H1 (cell line): Measurements from ENCODE around the gene APOC4. TPM values are rescaled to one million over a fixed set of nuclear protein-coding genes. Genes with fewer than 3 reads are reported as not detected.

Experiments used
- CTCF ChIA-PET: fragments of 300-600 bp; sonication (Branson Sonifier 250); formaldehyde crosslinking; loops from one replicate; lab custom pipeline; 2021; ENCODE audit not compliant: partially characterized antibody; lab: Charles Lee
- POLR2A ChIA-PET: fragments of 300-600 bp; sonication (Branson Sonifier 250); formaldehyde crosslinking; loops from one replicate; lab custom pipeline; 2021; ENCODE audit warnings: inconsistent platforms; ENCODE audit not compliant: partially characterized antibody; lab: Charles Lee
- DNase-seq, 2 experiments: peaks; one replicate each; pipeline versions ENCODE4 v3.0.0 to v3.0.0-alpha.2; 2010 to 2022; ENCODE audit warnings: low spot score in 2 of 2, low read depth in 1 of 2, mixed read lengths in 1 of 2
- FAIRE-seq: peaks from 2 replicates; lab custom pipeline; 2011; peaks lifted over from hg19 to GRCh38; lab: Jason Lieb, UNC
- H2AFZ ChIP-seq: 2 replicates; pipeline ENCODE4 v1.8.1; 2012; ENCODE audit warnings: low read length, inconsistent platforms
- H2AK5ac ChIP-seq: 2 replicates; pipeline ENCODE4 v1.6.1; 2013; ENCODE audit warnings: low read depth, low read length
- H2BK120ac ChIP-seq: replicated peaks from 2 replicates; pipeline ENCODE3; 2013; ENCODE audit warnings: low read depth, low read length, inconsistent platforms
- H2BK12ac ChIP-seq: 2 replicates; pipeline ENCODE4 v1.6.1; 2013; ENCODE audit warnings: low read depth, low read length
- H2BK15ac ChIP-seq: 2 replicates; pipeline ENCODE4 v1.6.1; 2013; ENCODE audit warnings: low read length
- H2BK20ac ChIP-seq: 2 replicates; pipeline ENCODE4 v1.6.1; 2013; ENCODE audit warnings: low read length
- H2BK5ac ChIP-seq: 2 replicates; pipeline ENCODE4 v1.6.1; 2013; ENCODE audit warnings: low read depth, low read length
- H3K14ac ChIP-seq: 2 replicates; pipeline ENCODE4 v1.6.1; 2013; ENCODE audit warnings: inconsistent platforms; ENCODE audit not compliant: insufficient read length
- H3K18ac ChIP-seq: 2 replicates; pipeline ENCODE4 v1.6.1; 2013; ENCODE audit warnings: low read length; ENCODE audit errors: extremely low read depth
- H3K23ac ChIP-seq: 2 replicates; pipeline ENCODE4 v1.6.1; 2013; ENCODE audit warnings: inconsistent platforms; ENCODE audit not compliant: insufficient read length
- H3K23me2 ChIP-seq: 2 replicates; pipeline ENCODE4 v1.6.1; 2013; ENCODE audit warnings: low read depth, low read length
- H3K27ac ChIP-seq: 2 replicates; pipeline ENCODE4 v1.6.1; 2011; ENCODE audit warnings: low read depth, low read length, inconsistent platforms
- H3K27me3 ChIP-seq, 4 experiments: replicated peaks in 1 of 4; 1 replicate in 1 of 4; 2 replicates in 3 of 4; pipeline versions ENCODE4 v1.6.1 to v1.8.1; 2011 to 2013; ENCODE audit warnings: low read length in 3 of 4, mild to moderate bottlenecking in 3 of 4, inconsistent platforms in 2 of 4, mixed read lengths in 2 of 4, moderate library complexity in 1 of 4; ENCODE audit not compliant: control insufficient read depth in 3 of 4, insufficient read depth in 3 of 4; ENCODE audit errors: extremely low read depth in 1 of 4
- H3K36me3 ChIP-seq, 4 experiments: 2 replicates each; pipeline versions ENCODE4 v1.6.1 to v1.8.1; 2011 to 2013; ENCODE audit warnings: mild to moderate bottlenecking in 4 of 4, low read length in 3 of 4, moderate library complexity in 2 of 4, control low read depth in 1 of 4, inconsistent platforms in 1 of 4; ENCODE audit not compliant: insufficient read depth in 4 of 4, control insufficient read depth in 2 of 4
- H3K4ac ChIP-seq: replicated peaks from 2 replicates; pipeline ENCODE3; 2013; ENCODE audit warnings: low read length, low read depth, mixed read lengths, inconsistent platforms; ENCODE audit not compliant: insufficient read length
- H3K4me1 ChIP-seq, 4 experiments: replicated peaks in 1 of 4; 1 replicate in 1 of 4; 2 replicates in 3 of 4; pipeline versions ENCODE4 v1.6.1 to v1.8.1; 2011 to 2013; ENCODE audit warnings: low read length in 3 of 4, inconsistent platforms in 2 of 4, mixed read lengths in 1 of 4; ENCODE audit not compliant: insufficient read depth in 4 of 4, control insufficient read depth in 3 of 4
- H3K4me2 ChIP-seq, 2 experiments: 2 replicates each; pipeline versions ENCODE4 v1.6.1 to v1.8.1; 2011 to 2013; ENCODE audit warnings: low read depth in 2 of 2, low read length in 2 of 2, control low read depth in 1 of 2, inconsistent platforms in 1 of 2, mild to moderate bottlenecking in 1 of 2; ENCODE audit not compliant: insufficient read depth in 1 of 2
- H3K4me3 ChIP-seq, 4 experiments: fragments of 200-600, 300-600 bp in 1 of 4; sonication (generic), shearing (Covaris generic), sonication (Bioruptor Twin) in 1 of 4; 2 replicates each; pipeline versions ENCODE4 v1.5.1 to v1.8.1; 2011 to 2016; ENCODE audit warnings: low read length in 4 of 4, low read depth in 3 of 4, control low read depth in 2 of 4, inconsistent platforms in 2 of 4, mild to moderate bottlenecking in 2 of 4, mixed read lengths in 1 of 4, moderate library complexity in 1 of 4; ENCODE audit not compliant: insufficient read depth in 2 of 4; ENCODE audit errors: extremely low read depth in 1 of 4
- H3K56ac ChIP-seq: replicated peaks from 2 replicates; pipeline ENCODE3; 2013; ENCODE audit warnings: low read depth, mild to moderate bottlenecking, mixed read lengths, low read length, inconsistent platforms; ENCODE audit not compliant: insufficient read length
- H3K79me1 ChIP-seq: 2 replicates; pipeline ENCODE4 v1.6.1; 2013; ENCODE audit warnings: low read depth, low read length, control low read depth
- H3K79me2 ChIP-seq, 2 experiments: 2 replicates each; pipeline versions ENCODE4 v1.6.1 to v1.8.1; 2012 to 2013; ENCODE audit warnings: low read length in 2 of 2, mild to moderate bottlenecking in 2 of 2, inconsistent platforms in 1 of 2; ENCODE audit not compliant: insufficient read depth in 2 of 2, control insufficient read depth in 1 of 2
- H3K9ac ChIP-seq, 4 experiments: replicated peaks in 1 of 4; 1 replicate in 1 of 4; 2 replicates in 3 of 4; pipeline versions ENCODE4 v1.6.1 to v1.8.1; 2011 to 2013; ENCODE audit warnings: low read depth in 3 of 4, low read length in 3 of 4, control low read depth in 2 of 4, mild to moderate bottlenecking in 2 of 4, moderate library complexity in 2 of 4, inconsistent platforms in 1 of 4; ENCODE audit errors: extremely low read depth in 1 of 4
- H3K9me3 ChIP-seq, 2 experiments: 2 replicates each; pipeline versions ENCODE4 v1.6.1 to v1.8.1; 2012 to 2013; ENCODE audit warnings: mild to moderate bottlenecking in 2 of 2, moderate library complexity in 2 of 2, control low read depth in 1 of 2, inconsistent platforms in 1 of 2, low read depth in 1 of 2, low read length in 1 of 2, mixed read lengths in 1 of 2; ENCODE audit not compliant: insufficient read depth in 2 of 2
- H4K20me1 ChIP-seq, 2 experiments: replicated peaks in 1 of 2; 2 replicates each; pipeline versions ENCODE3 to v1.8.1; 2011 to 2013; ENCODE audit warnings: inconsistent platforms in 2 of 2, low read length in 2 of 2, mild to moderate bottlenecking in 1 of 2; ENCODE audit not compliant: insufficient read depth in 2 of 2, control insufficient read depth in 1 of 2
- H4K5ac ChIP-seq: 2 replicates; pipeline ENCODE4 v1.6.1; 2013; ENCODE audit warnings: low read length, low read depth, mixed read lengths, inconsistent platforms; ENCODE audit not compliant: insufficient read length
- H4K8ac ChIP-seq: 2 replicates; pipeline ENCODE4 v1.8.0; 2013; ENCODE audit warnings: mild to moderate bottlenecking, moderate library complexity, low read length, inconsistent platforms; ENCODE audit not compliant: insufficient read depth; ENCODE audit errors: extremely low read depth
- H4K91ac ChIP-seq: replicated peaks from 2 replicates; pipeline ENCODE3; 2013; ENCODE audit warnings: low read length, mixed read lengths, inconsistent platforms; ENCODE audit not compliant: insufficient read length
- BACH1 ChIP-seq: IDR thresholded peaks from 2 replicates; pipeline ENCODE4 v1.6.1; 2012; ENCODE audit warnings: low read length, improper control_type of control experiment
- CTBP2 ChIP-seq: IDR thresholded peaks from 2 replicates; pipeline ENCODE4 v1.7.0; 2011; ENCODE audit warnings: borderline replicate concordance, mild to moderate bottlenecking, moderate library complexity, mixed read lengths, low read length; ENCODE audit not compliant: insufficient read depth, insufficient read length
- KDM4A ChIP-seq: IDR thresholded peaks from one replicate; pipeline ENCODE4 v1.7.1; 2012; ENCODE audit warnings: low read depth, mild to moderate bottlenecking, moderate library complexity, low read length, inconsistent platforms; ENCODE audit not compliant: severe bottlenecking
- MAX ChIP-seq: IDR thresholded peaks from 2 replicates; pipeline ENCODE4 v1.6.1; 2012; ENCODE audit warnings: inconsistent platforms
- PHF8 ChIP-seq: fragments of 200-600 bp; sonication (generic); conservative IDR thresholded peaks from 2 replicates; pipeline ENCODE4 v1.7.1; 2012; ENCODE audit warnings: low read depth, mild to moderate bottlenecking, inconsistent platforms, low read length, moderate library complexity
- POLR2AphosphoS5 ChIP-seq: IDR thresholded peaks from 2 replicates; pipeline ENCODE4 v1.6.1; 2011; ENCODE audit warnings: low read depth, low read length
- SIN3A ChIP-seq, 2 experiments: IDR thresholded peaks in 1 of 2; conservative IDR thresholded peaks in 1 of 2; 2 replicates each; pipeline ENCODE4 v1.6.1; 2011 to 2012; ENCODE audit warnings: low read length in 2 of 2, improper control_type of control experiment in 1 of 2, low read depth in 1 of 2, mild to moderate bottlenecking in 1 of 2
- TAF7 ChIP-seq: optimal IDR thresholded peaks from 2 replicates; pipeline ENCODE3; 2011; ENCODE audit warnings: low read depth, mild to moderate bottlenecking, inconsistent platforms, low read length, moderate library complexity, borderline replicate concordance
- TBP ChIP-seq: IDR thresholded peaks from 2 replicates; pipeline ENCODE4 v1.6.1; 2011; ENCODE audit warnings: low read depth, low read length, improper control_type of control experiment
- TEAD4 ChIP-seq: IDR thresholded peaks from 2 replicates; pipeline ENCODE4 v1.6.1; 2012; ENCODE audit warnings: low read depth, low read length, inconsistent platforms, mixed read lengths
- WGBS, 2 experiments: shearing (Covaris generic) in 1 of 2; methylation state at CpG; one replicate each; pipeline versions ENCODE4 v1.1.6 to v1.1.7; 2013 to 2015; ENCODE audit warnings: low lambda C conversion rate in 2 of 2, mixed read lengths in 2 of 2, inconsistent platforms in 1 of 2, low coverage in 1 of 2, missing lambda C conversion rate in 1 of 2; ENCODE audit not compliant: insufficient replicate concordance in 2 of 2, insufficient coverage in 1 of 2, insufficient read length in 1 of 2; ENCODE audit errors: extremely low coverage in 1 of 2, missing lambda C conversion rate in 1 of 2; 5-methylcytosine and 5-hydroxymethylcytosine counted together
- polyA plus RNA-seq, 7 experiments: library from polyadenylated mRNA; depleted of rRNA in 3 of 7; stranded (reverse) in 5 of 7; unstranded in 2 of 7; fragments of >200 nt in 5 of 7; fragments of 200-250 nt in 2 of 7; gene quantifications; 1 replicate in 5 of 7; 2 replicates in 1 of 7; 4 replicates in 1 of 7; pipeline versions ENCODE4 v1.2.1 to v1.2.3, GENCODE V29; 2011 to 2013; ENCODE audit warnings: missing spikeins in 2 of 7, mixed read lengths in 2 of 7
- total RNA-seq: library from RNA; stranded (reverse); fragmentation: NEBNext Ultra II Directional; extraction: Animal tissue kit (Norgen Biotek cat#: 25700); gene quantifications from 2 replicates; pipeline ENCODE4 v1.2.1, GENCODE V29; 2021

The APOC4 gene
- total and polyA plus RNA-seq, 2 of the 8 experiments (the other 6 are each of a cell fraction or from before 2014, with no cell fraction given): not detected

- H3K4ac ChIP-seq: peak within 1 kb of the TSS; percentile 96
- H3K4me2 ChIP-seq: peak within 1 kb of the TSS; percentile 76 to 85
- peak within 1 kb of the TSS; percentile 86 for H2BK120ac ChIP-seq
- H2AFZ ChIP-seq: no peak within 1 kb of the TSS
- H3K27ac ChIP-seq: peak within 1 kb of the TSS; percentile 87
- 0 out of 2 replicates have a peak within 1 kb of the TSS, but pooled peaks have one; percentile 21 for H2BK15ac ChIP-seq
- peaks cover 15 to 48% (median 35%) of the 10 kb centered on the region in 4 experiments; a peak in 7 of 8 replicates for H3K36me3 ChIP-seq
- H2AK5ac ChIP-seq: peak within 1 kb of the TSS; percentile 87; the same call in 1 of the 2 replicates
- no peaks in the 10 kb centered on the region; the same call in 1 of the 2 replicates for H3K79me1 ChIP-seq
- H2BK12ac ChIP-seq: peak within 1 kb of the TSS; percentile 95; the same call in 1 of the 2 replicates
- DNase-seq (peak; percentile 86 to 93), FAIRE-seq (no peak)
- peaks cover 3% of the 10 kb centered on the region; the same call in 1 of the 2 replicates for H3K23me2 ChIP-seq
- H3K18ac ChIP-seq: peak within 1 kb of the TSS; percentile 89
- peaks cover 0 to 8% (median 7%) of the 10 kb centered on the region in 4 experiments; a peak in 6 of 7 replicates for H3K4me1 ChIP-seq
- H4K20me1 ChIP-seq: peaks cover 0 to 29% of the 10 kb centered on the region in 2 experiments
- H4K91ac ChIP-seq: peak within 1 kb of the TSS; percentile 92
- peak within 1 kb of the TSS; percentile 78 to 91 (median 86) for H3K9ac ChIP-seq
- no peak within 1 kb of the TSS for H2BK20ac ChIP-seq
- peaks cover 0 to 11% of the 10 kb centered on the region in 2 experiments; a peak in 1 of 4 replicates for H3K79me2 ChIP-seq
- peak within 1 kb of the TSS; percentile 11 for H3K14ac ChIP-seq
- no peaks in the 10 kb centered on the region for H3K27me3 ChIP-seq
- peak within 1 kb of the TSS; percentile 91 for H4K5ac ChIP-seq
- no peak within 1 kb of the TSS for H3K23ac ChIP-seq
- H4K8ac ChIP-seq: peak within 1 kb of the TSS; percentile 93
- H3K9me3 ChIP-seq: no peaks in the 10 kb centered on the region
- ChIA-PET CTCF (interaction anchor here (0.6 to 15.2 kb wide), 17 partner anchors 7 to 154 kb away, joined by 3 to 201 read pairs (median 4); partner anchors contain the start of gene CLPTM1), POLR2A (interaction anchor here (0.7 to 12.3 kb wide), 46 partner anchors 9 to 187 kb away, joined by 3 to 247 read pairs (median 4); partner anchors contain the start of genes APOC1, APOC2, BCAM and CLASRP)
- peak within 1 kb of the TSS; percentile 94 for H3K56ac ChIP-seq
- peak within 1 kb of the TSS; percentile 90 for H2BK5ac ChIP-seq
- WGBS, 2 experiments: 2% methylated on average over 11 of the region's 20 CpGs; no CpG with 5 or more reads in 1 of the 2 experiments
- H3K4me3 ChIP-seq: peak within 1 kb of the TSS; percentile 82 to 98 (median 91)
- TF ChIP-seq PHF8 (peak; percentile 73), SIN3A (conservative IDR thresholded peaks at IDR 0.05 in 1 of 2, IDR thresholded peaks at IDR 0.05 in 1 of 2; ENCODE audit: low read depth in 1 of 2, low read length in 2 of 2) (0 out of 4 replicates have a peak, but pooled peaks of 1 of the 2 experiments have one; percentile 69), MAX (peak; percentile 66), KDM4A (peak; percentile 19), POLR2AphosphoS5 (peak; percentile 88), CTBP2 (no peak), BACH1 (no peak), TEAD4 (0 out of 2 replicates have a peak, but pooled peaks have one; percentile 39), TBP (peak; percentile 94), TAF7 (peak; percentile 92)
Measured at GRCh38 chr19:44905437-44906160, 36.4 kb upstream of the APOC4 start, which contains the start of gene APOE. Gene APOE, plus strand, starts transcription at chr19:44905796. Its CDS starts 829 bp downstream, at chr19:44906625.
